ENCODE data around the gene KMT2E. TPM values are rescaled to one million over a fixed set of nuclear protein-coding genes. Genes with fewer than 3 reads are reported as not detected.

Gene KMT2E
- total and polyA plus RNA-seq, 4 donors = 20.3 to 277 (median 62.8) TPM

GRCh38 chr7:104993217-104993862 lies 20.7 kb upstream of the KMT2E start:
- Histone ChIP-seq H3K4me3 (no peak overlapping the region), H3K9me3 (ENCODE audit: control insufficient read depth in 4 of 4, insufficient read depth in 3 of 4, low read length in 3 of 4) (no peaks in the 10 kb centered on the region), H3K27me3 (ENCODE audit: control insufficient read depth in 3 of 3, insufficient read depth in 3 of 3, low read length in 2 of 3) (no peaks in the 10 kb centered on the region), H3K27ac (ENCODE audit: low read depth in 1 of 2, low read length in 1 of 2) (no peak overlapping the region), H3K9ac (ENCODE audit: insufficient read depth in 1 of 2, low read length in 2 of 2) (no peak overlapping the region), H3K36me3 (ENCODE audit: control insufficient read depth in 4 of 4, insufficient read depth in 4 of 4, low read length in 4 of 4) (peaks cover 0 to 10% (median 1%) of the 10 kb centered on the region in 4 donors), H3K4me1 (ENCODE audit: control insufficient read depth in 5 of 5, insufficient read depth in 5 of 5, low read length in 5 of 5) (peaks cover 0 to 23% (median 4%) of the 10 kb centered on the region in 5 donors)
- no peak for TF ChIP-seq CTCF (IDR thresholded peaks at IDR 0.05; ENCODE audit: control extremely low read depth, extremely low read depth)
- 62 to 87% methylated on average over 2 of the region's 2 CpGs for WGBS, 2 donors
- DNase-seq (no peak), ATAC-seq (ENCODE audit: insufficient read depth, low FRiP score) (no peak)

DNA sequence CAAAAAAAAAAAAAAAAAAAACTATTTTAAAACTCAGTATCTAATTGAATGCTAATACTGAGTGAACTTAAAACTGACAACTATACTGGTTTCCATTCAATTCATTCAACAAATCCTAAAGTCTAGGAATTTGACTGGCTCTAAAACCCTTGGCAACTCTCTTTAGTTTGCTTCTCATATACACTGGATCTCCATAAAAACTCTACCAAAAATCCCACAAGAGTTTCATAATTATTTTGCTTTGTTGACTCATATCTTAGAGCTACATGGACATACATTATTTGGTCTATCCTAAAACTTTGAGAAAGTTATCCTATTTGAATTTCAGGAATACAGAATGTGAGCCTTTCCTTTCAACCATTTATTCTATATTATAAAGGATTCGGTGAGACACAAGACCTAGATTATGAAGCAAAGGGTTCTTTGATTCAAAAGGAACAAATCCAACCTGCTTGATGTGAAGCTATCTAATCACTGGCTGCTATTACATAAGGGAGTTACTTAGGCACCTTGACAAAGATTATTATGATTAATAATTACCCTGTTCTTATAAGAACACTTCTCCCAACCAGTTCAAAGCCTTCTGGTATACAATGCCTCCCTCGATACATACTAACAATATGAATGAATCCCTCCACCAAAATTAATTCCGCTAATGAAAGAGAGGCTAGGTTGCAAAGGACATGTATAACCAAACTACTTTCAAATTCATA lies 15.8 kb upstream of the KMT2E start:
- TF ChIP-seq CTCF (IDR thresholded peaks at IDR 0.05; ENCODE audit: control extremely low read depth, extremely low read depth) = no peak
- no peak overlapping the region for H3K27ac ChIP-seq (ENCODE audit: low read depth in 1 of 2, low read length in 1 of 2)
- DNase-seq (no peak), ATAC-seq (ENCODE audit: insufficient read depth, low FRiP score) (no peak)
- peaks cover 0 to 5% (median 2%) of the 10 kb centered on the region in 4 donors for H3K36me3 ChIP-seq (ENCODE audit: control insufficient read depth in 4 of 4, insufficient read depth in 4 of 4, low read length in 4 of 4)
- no peaks in the 10 kb centered on the region for H3K9me3 ChIP-seq (ENCODE audit: control insufficient read depth in 4 of 4, insufficient read depth in 3 of 4, low read length in 3 of 4)
- H3K9ac ChIP-seq (ENCODE audit: insufficient read depth in 1 of 2, low read length in 2 of 2) = no peak overlapping the region
- no peaks in the 10 kb centered on the region for H3K27me3 ChIP-seq (ENCODE audit: control insufficient read depth in 3 of 3, insufficient read depth in 3 of 3, low read length in 2 of 3)
- peaks cover 0 to 26% (median 4%) of the 10 kb centered on the region in 5 donors for H3K4me1 ChIP-seq (ENCODE audit: control insufficient read depth in 5 of 5, insufficient read depth in 5 of 5, low read length in 5 of 5)
- H3K4me3 ChIP-seq = no peak overlapping the region
- 78 to 84% methylated on average over 3 of the region's 3 CpGs for WGBS, 2 donors

DNA sequence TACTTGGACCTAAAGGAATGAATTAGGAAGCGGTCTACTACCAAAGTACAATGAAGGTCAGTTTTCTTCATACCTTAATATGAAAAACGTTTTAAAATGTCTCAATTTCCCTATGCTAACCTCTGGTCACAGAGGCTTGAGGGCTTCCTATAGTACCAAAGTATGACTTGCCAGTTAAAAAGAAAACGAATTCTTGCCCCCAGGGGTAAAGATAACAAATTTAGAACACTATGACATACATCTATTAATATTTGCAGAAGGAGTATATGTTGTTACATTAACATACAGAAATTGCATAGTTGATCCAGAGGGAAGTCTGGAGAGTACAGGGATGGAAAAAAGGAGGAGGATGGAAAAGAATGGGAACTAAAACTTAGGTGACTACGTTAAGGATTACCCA lies 13.8 kb upstream of the KMT2E start:
- Histone ChIP-seq H3K4me1 (ENCODE audit: control insufficient read depth in 5 of 5, insufficient read depth in 5 of 5, low read length in 5 of 5) (peaks cover 0 to 23% (median 13%) of the 10 kb centered on the region in 5 donors), H3K27ac (ENCODE audit: low read depth in 1 of 2, low read length in 1 of 2) (no peak overlapping the region), H3K36me3 (ENCODE audit: control insufficient read depth in 4 of 4, insufficient read depth in 4 of 4, low read length in 4 of 4) (peaks cover 0 to 4% (median 1%) of the 10 kb centered on the region in 4 donors), H3K4me3 (no peak overlapping the region), H3K9me3 (ENCODE audit: control insufficient read depth in 4 of 4, insufficient read depth in 3 of 4, low read length in 3 of 4) (no peaks in the 10 kb centered on the region), H3K9ac (ENCODE audit: insufficient read depth in 1 of 2, low read length in 2 of 2) (no peak overlapping the region), H3K27me3 (ENCODE audit: control insufficient read depth in 3 of 3, insufficient read depth in 3 of 3, low read length in 2 of 3) (no peaks in the 10 kb centered on the region)
- ATAC-seq (ENCODE audit: insufficient read depth, low FRiP score) (no peak), DNase-seq (no peak)
- 60 to 63% methylated on average over 4 of the region's 4 CpGs for WGBS, 2 donors
- TF ChIP-seq CTCF (IDR thresholded peaks at IDR 0.05; ENCODE audit: control extremely low read depth, extremely low read depth) = no peak

Data from lung (tissue), 12 donors.